ENCODE measurements around the gene GSDME.

The GSDME gene

DNA sequence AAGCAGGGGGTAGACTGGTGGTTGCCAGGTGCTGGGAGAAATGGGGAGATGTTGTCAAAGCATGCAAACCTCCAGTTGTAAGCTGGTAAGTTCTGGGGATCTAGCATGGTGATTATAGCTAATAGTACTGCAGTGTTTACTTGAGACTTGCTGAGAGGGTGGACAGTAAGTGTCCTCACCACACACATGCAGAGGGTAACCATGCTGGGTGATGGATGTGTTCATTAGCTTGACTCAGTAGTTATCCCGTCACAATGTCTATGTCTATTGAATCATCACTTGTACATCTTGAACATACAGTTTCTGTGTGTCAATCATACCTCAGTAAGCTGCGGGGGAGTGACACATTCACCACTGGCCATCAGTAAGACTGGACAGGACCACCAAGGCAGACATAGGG lies 42.1 kb downstream of the GSDME start:
- no peak for TF ChIP-seq GABPA (IDR thresholded peaks at IDR 0.05; ENCODE audit: low read depth)
- TF ChIP-seq, protein P1, sequence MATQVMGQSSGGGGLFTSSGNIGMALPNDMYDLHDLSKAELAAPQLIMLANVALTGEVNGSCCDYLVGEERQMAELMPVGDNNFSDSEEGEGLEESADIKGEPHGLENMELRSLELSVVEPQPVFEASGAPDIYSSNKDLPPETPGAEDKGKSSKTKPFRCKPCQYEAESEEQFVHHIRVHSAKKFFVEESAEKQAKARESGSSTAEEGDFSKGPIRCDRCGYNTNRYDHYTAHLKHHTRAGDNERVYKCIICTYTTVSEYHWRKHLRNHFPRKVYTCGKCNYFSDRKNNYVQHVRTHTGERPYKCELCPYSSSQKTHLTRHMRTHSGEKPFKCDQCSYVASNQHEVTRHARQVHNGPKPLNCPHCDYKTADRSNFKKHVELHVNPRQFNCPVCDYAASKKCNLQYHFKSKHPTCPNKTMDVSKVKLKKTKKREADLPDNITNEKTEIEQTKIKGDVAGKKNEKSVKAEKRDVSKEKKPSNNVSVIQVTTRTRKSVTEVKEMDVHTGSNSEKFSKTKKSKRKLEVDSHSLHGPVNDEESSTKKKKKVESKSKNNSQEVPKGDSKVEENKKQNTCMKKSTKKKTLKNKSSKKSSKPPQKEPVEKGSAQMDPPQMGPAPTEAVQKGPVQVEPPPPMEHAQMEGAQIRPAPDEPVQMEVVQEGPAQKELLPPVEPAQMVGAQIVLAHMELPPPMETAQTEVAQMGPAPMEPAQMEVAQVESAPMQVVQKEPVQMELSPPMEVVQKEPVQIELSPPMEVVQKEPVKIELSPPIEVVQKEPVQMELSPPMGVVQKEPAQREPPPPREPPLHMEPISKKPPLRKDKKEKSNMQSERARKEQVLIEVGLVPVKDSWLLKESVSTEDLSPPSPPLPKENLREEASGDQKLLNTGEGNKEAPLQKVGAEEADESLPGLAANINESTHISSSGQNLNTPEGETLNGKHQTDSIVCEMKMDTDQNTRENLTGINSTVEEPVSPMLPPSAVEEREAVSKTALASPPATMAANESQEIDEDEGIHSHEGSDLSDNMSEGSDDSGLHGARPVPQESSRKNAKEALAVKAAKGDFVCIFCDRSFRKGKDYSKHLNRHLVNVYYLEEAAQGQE (IDR thresholded peaks at IDR 0.05; ENCODE audit: insufficient replicate concordance, low read depth): no peak
- no peak for TF ChIP-seq SPI1 (IDR thresholded peaks at IDR 0.05; ENCODE audit: borderline replicate concordance, low read depth)
- TF ChIP-seq, protein P2, sequence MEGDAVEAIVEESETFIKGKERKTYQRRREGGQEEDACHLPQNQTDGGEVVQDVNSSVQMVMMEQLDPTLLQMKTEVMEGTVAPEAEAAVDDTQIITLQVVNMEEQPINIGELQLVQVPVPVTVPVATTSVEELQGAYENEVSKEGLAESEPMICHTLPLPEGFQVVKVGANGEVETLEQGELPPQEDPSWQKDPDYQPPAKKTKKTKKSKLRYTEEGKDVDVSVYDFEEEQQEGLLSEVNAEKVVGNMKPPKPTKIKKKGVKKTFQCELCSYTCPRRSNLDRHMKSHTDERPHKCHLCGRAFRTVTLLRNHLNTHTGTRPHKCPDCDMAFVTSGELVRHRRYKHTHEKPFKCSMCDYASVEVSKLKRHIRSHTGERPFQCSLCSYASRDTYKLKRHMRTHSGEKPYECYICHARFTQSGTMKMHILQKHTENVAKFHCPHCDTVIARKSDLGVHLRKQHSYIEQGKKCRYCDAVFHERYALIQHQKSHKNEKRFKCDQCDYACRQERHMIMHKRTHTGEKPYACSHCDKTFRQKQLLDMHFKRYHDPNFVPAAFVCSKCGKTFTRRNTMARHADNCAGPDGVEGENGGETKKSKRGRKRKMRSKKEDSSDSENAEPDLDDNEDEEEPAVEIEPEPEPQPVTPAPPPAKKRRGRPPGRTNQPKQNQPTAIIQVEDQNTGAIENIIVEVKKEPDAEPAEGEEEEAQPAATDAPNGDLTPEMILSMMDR (IDR thresholded peaks at IDR 0.05; ENCODE audit: insufficient read depth, low read length): no peak
- TF ChIP-seq POLR2AphosphoS5 (IDR thresholded peaks at IDR 0.05; ENCODE audit: low read depth): no peak

DNA sequence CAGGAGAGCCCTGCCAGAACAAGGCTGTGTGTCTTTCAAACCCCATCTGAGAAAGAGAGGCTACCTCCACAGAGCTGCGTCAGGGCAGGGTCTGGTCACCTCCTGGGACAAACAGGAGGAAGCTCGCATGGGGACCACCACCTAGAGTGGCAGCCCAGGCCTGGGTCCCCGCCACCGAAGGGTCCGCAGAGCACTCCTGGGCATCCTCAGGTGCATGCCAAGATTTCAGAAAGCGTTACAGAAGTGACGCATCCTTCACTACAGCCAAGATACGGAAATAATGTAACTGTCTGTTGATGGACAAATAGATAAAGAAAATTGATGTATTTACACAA lies 42.6 kb downstream of the GSDME start:
- H3K27me3 ChIP-seq (ENCODE audit: insufficient read depth, poor library complexity, severe bottlenecking): no peaks in the 10 kb centered on the region
- no peak overlapping the region for H3K4me3 ChIP-seq (replicated peaks; ENCODE audit: insufficient read depth, low read length)
- DNase-seq (ENCODE audit: low read depth in 1 of 2, low spot score in 1 of 2): no peak
- H3K27ac ChIP-seq (replicated peaks): no peak overlapping the region
- no peak for TF ChIP-seq SPI1 (IDR thresholded peaks at IDR 0.05; ENCODE audit: borderline replicate concordance, low read depth)
- TF ChIP-seq, protein P2 (IDR thresholded peaks at IDR 0.05; ENCODE audit: insufficient read depth, low read length): no peak
- no peak for TF ChIP-seq POLR2AphosphoS5 (IDR thresholded peaks at IDR 0.05; ENCODE audit: low read depth)
- TF ChIP-seq, protein P1 (IDR thresholded peaks at IDR 0.05; ENCODE audit: insufficient replicate concordance, low read depth): no peak
- no peak for TF ChIP-seq GABPA (IDR thresholded peaks at IDR 0.05; ENCODE audit: low read depth)

More for the DNA sequence above, 42.1 kb downstream of the GSDME start:
- H3K4me3 ChIP-seq (replicated peaks; ENCODE audit: insufficient read depth, low read length): no peak overlapping the region
- H3K27me3 ChIP-seq (ENCODE audit: insufficient read depth, poor library complexity, severe bottlenecking): no peaks in the 10 kb centered on the region
- no peak overlapping the region for H3K27ac ChIP-seq (replicated peaks)
- no peak for DNase-seq (ENCODE audit: low read depth in 1 of 2, low spot score in 1 of 2)

DNA sequence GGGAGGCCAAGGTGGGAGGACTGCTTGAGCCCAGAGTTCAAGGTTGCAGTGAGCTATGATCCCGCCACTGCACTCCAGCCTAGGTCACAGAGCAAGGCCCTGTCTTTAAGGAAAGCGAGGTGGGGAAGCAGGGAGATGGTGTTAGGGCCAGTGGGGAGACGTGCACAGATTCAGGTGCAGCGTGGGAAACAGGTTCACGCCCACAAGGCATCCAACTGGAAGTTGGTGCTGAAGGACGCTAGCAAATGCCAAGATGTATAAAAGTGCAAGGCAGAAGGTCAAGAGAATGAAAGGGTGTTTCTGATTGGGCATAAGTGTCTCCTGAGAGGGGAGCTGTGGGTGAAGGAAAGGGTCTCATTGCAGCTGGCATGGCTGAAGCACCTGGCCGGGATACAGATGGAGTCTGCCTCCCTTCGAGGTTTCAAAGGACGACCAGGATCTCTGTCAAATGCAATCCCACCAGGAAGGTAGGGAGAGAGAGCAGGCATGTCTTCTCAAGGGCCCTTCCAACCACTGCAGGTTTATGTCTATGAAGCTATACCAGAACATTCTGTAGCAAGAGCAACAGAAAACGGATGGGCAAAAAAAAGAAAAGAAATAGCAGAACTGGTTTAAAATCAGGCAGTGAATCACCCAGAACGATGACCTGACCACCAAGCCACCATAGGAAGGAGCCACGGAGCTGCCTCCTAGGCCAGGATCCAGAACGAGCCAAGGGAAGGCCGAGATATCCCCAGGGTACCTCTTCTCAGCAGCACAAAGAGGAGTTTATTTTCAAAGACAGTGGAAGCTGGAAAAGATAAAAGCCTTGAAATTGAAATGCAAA lies 43.2 kb downstream of the GSDME start:
- TF ChIP-seq SPI1 (IDR thresholded peaks at IDR 0.05; ENCODE audit: borderline replicate concordance, low read depth): no peak
- TF ChIP-seq GABPA (IDR thresholded peaks at IDR 0.05; ENCODE audit: low read depth): no peak
- TF ChIP-seq, protein P2 (IDR thresholded peaks at IDR 0.05; ENCODE audit: insufficient read depth, low read length): no peak
- no peak for TF ChIP-seq POLR2AphosphoS5 (IDR thresholded peaks at IDR 0.05; ENCODE audit: low read depth)
- TF ChIP-seq, protein P1 (IDR thresholded peaks at IDR 0.05; ENCODE audit: insufficient replicate concordance, low read depth): no peak
- DNase-seq (ENCODE audit: low read depth in 1 of 2, low spot score in 1 of 2): no peak
- Histone ChIP-seq H3K4me3 (replicated peaks; ENCODE audit: insufficient read depth, low read length) (no peak overlapping the region), H3K27me3 (ENCODE audit: insufficient read depth, poor library complexity, severe bottlenecking) (no peaks in the 10 kb centered on the region), H3K27ac (replicated peaks) (no peak overlapping the region)

Data from HL-60 (cell line).